Mucosa of descending colon (tissue), 3 donors: ENCODE data around the gene SLC2A3. TPM values are rescaled to one million over a fixed set of nuclear protein-coding genes. Genes with fewer than 3 reads are reported as not detected.
"Not testable (repeated sequence)": the region's sequence is repeated elsewhere in the genome, so short reads cannot be mapped to it uniquely, and the experiment has no call there.

Source experiments
- ATAC-seq: fragments of 200-7000 bp; cut with Tn5 transposase; one replicate; pipeline ENCODE4 v1.9.1; 2020; ENCODE audit warnings: mild to moderate bottlenecking, moderate library complexity
- DNase-seq, 3 donors: peaks; one replicate each; pipeline ENCODE4 v3.0.0-alpha.2; 2020
- H3K36me3 ChIP-seq: fragments of 200-600 bp; one replicate; pipeline ENCODE4 v1.8.0; 2021; ENCODE audit warnings: low read depth, mild to moderate bottlenecking
- H3K4me1 ChIP-seq: fragments of 200-600 bp; one replicate; pipeline ENCODE4 v1.8.0; 2021; ENCODE audit warnings: low read depth, mild to moderate bottlenecking
- H3K4me3 ChIP-seq: fragments of 200-600 bp; one replicate; pipeline ENCODE4 v1.8.0; 2021; ENCODE audit warnings: mild to moderate bottlenecking
- H3K9me3 ChIP-seq: fragments of 200-600 bp; one replicate; pipeline ENCODE4 v1.8.0; 2021; ENCODE audit warnings: mild to moderate bottlenecking
- intact Hi-C, 2 donors: fragments of 100-400 bp; cut with DNase I in 1 of 2; cut with micrococcal nuclease in 1 of 2; formaldehyde crosslinking; loops; one replicate each; pipeline versions ENCODE4 v1.11.0 to v1.11.1; 2022; cut with DNase I, micrococcal nuclease
- total RNA-seq, 3 donors: library from RNA; stranded (reverse); fragmentation: NEBNext Ultra II Directional in 2 of 3; extraction: Animal tissue kit (Norgen Biotek cat#: 25700) in 2 of 3; gene quantifications; one replicate each; pipeline versions ENCODE4 v1.2.1 to v1.2.4, GENCODE V29; 2021 to 2023
- TF ChIP-seq, protein P1 (sequence below): fragments of 200-600 bp; IDR thresholded peaks from one replicate; pipeline ENCODE4 v1.8.0; 2022; ENCODE audit warnings: antibody characterized with exemption, mild to moderate bottlenecking
- donor health status: DM: no; HTN: no; CAD: no; lungs with moderate emphysema.
- donor health status: DM: no; HTN: no; CAD: no.
- donor health status: DM: no; HTN: yes; CAD: no.

The SLC2A3 gene
- total RNA-seq, 3 donors from 2014 or later = 11.9 to 19.9 (median 18.0) TPM

DNA sequence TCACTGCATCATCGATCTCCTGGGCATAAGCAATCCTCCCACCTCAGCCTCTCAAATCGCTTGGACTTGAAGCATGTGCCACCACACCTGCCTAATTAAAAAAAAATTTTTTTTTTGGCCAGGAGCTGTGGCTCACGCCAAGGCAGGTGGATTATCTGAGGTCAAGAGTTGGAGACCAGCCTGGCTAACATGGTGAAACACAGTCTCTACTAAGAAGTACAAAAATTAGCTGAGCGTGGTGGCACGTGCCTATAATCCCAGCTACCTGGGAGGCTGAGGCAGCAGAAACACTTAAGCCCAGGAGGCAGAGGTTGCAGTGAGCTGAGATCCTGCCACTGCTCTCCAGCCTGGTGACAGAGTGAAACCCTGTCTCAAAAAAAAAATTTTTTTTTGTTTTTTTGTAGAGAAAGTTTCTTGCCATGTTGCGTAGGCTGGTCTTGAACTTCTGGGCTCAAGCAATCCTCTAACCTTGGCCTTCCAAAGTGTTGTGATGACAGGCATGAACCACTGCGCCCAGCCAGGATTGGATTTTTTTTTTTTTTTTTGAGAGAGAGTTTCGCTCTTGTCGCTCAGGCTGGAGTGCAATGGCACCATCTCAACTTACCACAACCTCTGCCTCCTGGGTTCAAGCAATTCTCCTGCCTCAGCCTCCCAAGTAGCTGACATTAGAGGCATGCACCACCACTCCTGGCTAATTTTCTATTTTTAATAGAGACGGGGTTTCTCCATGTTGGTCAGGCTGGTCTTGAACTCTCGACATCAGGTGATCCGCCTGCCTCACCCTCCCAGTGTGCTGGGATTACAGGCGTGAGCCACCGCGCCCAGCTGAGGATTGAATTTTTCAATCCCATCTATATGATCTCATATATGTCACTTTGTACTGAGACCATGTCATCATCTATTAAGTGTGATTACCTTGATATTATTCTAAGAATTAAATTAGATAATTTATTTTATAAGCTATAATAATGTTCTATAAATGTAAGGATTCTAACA, 12.4 kb downstream of the SLC2A3 start:
- H3K4me3 ChIP-seq = no peak overlapping the region
- intact Hi-C loops = no loop called here
- no peaks in the 10 kb centered on the region for H3K9me3 ChIP-seq
- H3K4me1 ChIP-seq = no peaks in the 10 kb centered on the region
- DNase-seq = no peak
- H3K36me3 ChIP-seq = peaks cover 5% of the 10 kb centered on the region
- TF ChIP-seq, protein P1, sequence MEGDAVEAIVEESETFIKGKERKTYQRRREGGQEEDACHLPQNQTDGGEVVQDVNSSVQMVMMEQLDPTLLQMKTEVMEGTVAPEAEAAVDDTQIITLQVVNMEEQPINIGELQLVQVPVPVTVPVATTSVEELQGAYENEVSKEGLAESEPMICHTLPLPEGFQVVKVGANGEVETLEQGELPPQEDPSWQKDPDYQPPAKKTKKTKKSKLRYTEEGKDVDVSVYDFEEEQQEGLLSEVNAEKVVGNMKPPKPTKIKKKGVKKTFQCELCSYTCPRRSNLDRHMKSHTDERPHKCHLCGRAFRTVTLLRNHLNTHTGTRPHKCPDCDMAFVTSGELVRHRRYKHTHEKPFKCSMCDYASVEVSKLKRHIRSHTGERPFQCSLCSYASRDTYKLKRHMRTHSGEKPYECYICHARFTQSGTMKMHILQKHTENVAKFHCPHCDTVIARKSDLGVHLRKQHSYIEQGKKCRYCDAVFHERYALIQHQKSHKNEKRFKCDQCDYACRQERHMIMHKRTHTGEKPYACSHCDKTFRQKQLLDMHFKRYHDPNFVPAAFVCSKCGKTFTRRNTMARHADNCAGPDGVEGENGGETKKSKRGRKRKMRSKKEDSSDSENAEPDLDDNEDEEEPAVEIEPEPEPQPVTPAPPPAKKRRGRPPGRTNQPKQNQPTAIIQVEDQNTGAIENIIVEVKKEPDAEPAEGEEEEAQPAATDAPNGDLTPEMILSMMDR = no peak
- ATAC-seq = no peak

DNA sequence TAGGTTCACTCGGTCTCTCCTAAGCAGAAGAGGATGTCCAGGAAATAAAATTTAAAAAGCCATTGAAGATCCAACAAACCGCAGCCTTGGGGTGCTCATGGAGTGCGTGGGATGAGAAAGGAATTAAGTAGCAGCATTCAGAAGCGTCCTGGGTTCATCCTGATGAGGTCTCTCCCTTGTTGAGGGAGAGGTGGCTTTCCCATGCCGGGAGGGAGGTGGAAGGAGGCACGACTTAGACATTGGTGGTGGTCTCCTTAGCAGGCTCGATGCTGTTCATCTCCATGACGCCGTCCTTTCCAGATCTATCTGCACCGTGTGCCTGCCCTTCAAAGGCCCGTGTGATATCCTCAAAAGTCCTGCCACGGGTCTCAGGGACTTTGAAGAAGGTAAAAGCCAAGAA, 14.8 kb downstream of the SLC2A3 start:
- ATAC-seq, DNase-seq, H3K36me3 ChIP-seq, H3K4me3 ChIP-seq, H3K4me1 ChIP-seq, intact Hi-C loops, H3K9me3 ChIP-seq: not testable (repeated sequence)

DNA sequence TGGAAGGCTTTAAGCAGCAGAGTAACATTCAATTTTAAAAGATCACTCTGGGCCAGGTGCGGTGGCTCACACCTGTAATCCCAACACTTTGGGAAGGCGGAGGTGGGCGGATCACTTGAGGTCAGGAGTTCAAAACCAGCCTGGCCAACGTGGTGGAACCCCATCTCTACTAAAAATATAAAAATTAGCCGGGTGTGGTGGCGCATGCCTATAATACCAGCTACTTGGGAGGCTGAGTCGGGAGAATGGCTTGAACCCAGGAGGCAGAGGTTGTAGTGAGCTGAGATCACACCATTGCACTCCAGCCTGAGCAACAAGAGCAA, 17.8 kb downstream of the SLC2A3 start:
- DNase-seq, intact Hi-C loops, H3K36me3 ChIP-seq, H3K4me3 ChIP-seq, ATAC-seq, H3K4me1 ChIP-seq, H3K9me3 ChIP-seq: not testable (repeated sequence)

DNA sequence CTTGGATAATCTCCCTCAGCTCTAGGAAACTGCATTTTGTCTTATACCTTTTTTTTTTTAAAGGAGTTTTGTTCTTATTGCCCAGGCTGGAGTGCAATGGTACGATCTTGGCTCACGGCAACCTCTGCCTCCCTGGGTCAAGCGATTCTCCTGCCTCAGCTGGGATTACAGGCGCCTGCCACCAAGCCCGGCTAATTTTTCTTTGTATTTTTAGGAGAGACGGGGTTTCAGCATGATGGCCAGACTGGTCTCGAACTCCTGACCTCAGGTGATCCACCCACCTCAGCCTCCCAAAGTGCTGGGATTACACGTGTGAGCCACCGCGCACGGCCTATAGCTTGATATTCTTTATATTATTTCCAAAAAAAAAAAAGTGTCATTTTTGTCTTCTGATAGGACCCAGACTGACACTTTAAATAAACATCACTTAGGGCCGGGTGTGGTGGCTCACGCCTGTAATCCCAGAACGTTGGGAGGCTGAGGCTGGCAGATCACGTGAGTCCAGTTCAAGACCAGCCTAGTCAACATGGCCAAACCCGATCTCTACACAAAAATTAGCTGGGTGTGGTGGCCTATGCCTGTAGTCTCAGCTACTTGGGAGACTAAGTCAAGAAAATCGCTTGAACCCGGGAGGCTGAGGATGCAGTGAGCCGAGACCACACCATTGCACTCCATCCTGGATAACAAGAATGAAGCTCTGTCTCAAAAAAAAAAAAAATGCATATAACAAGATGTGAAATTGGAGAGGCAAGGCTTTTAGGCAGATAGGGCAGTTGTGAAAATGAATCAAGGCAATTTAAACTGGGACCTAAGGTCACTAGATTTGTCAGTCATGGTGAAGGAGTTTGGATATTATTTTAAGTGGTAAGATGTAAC, 18.4 kb downstream of the SLC2A3 start:
- TF ChIP-seq, protein P1 = no peak
- Histone ChIP-seq H3K36me3 (peaks cover 4% of the 10 kb centered on the region), H3K9me3 (no peaks in the 10 kb centered on the region), H3K4me1 (no peaks in the 10 kb centered on the region), H3K4me3 (no peak overlapping the region)
- no peak for ATAC-seq
- intact Hi-C loops = no loop called here
- DNase-seq = no peak

DNA sequence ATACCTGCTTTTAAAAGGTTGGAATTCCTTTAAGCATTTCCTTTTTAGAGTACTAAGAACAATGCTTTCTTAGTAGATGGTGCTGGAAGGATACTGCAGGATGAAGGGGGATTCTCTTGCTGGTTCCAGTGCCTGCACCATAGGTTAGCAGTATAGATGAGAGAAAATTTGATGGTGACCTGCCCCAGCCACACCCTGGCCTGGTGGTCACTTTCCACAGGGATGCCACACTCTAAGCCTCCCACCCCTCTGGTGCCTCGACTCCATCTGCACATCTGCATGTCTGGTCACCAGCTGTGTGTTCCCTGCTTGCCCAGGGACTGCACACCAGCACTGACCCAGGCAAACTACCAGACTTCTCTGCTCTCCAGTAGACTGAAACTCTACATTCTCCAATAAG, 19.1 kb downstream of the SLC2A3 start:
- intact Hi-C loops = no loop called here
- TF ChIP-seq, protein P1 = no peak
- no peak for DNase-seq
- no peak for ATAC-seq
- no peaks in the 10 kb centered on the region for H3K36me3 ChIP-seq
- no peaks in the 10 kb centered on the region for H3K4me1 ChIP-seq
- H3K4me3 ChIP-seq = no peak overlapping the region
- no peaks in the 10 kb centered on the region for H3K9me3 ChIP-seq

DNA sequence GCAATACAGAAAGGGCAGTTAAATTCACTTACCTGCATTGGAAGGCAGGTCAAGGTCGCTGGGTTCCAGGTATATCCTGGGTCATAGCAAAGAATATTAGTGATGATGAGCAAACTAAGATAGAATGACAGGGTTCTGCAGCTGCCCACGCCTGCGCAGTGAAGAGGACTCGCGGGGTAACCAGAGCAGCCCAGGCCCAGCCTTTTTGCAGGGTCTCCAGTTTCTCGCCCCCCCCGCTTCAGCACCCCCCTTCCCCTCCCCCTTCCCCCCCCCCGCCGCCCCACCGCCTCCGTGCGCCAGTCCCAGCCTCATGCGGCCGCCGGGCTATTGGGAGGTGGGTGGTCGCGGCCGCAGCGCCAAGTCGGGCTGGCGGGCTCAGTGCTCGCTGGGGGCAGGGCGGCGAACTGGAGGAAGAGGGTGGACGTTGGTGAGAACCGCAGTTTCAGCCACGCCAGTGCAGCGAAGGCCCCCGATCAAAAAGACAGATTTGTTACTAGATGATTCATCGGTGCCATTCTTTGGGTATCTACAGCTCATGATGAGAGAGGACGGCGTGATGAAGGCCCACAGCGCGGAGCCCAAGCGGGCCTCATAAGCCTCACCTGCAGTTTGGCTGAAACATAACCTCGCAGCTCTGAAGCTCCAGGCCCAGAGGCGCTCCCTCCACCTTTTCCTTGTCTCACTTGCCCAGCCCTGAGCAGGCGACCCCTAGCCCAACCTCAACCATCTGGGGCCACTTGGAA, 20.2 kb downstream of the SLC2A3 start:
- ATAC-seq (no peak), DNase-seq (peak in 1 of 3 donors; percentile 52)
- intact Hi-C loops = no loop called here
- TF ChIP-seq, protein P1 = no peak
- Histone ChIP-seq H3K36me3 (no peaks in the 10 kb centered on the region), H3K9me3 (no peaks in the 10 kb centered on the region), H3K4me3 (no peak overlapping the region), H3K4me1 (no peaks in the 10 kb centered on the region)

DNA sequence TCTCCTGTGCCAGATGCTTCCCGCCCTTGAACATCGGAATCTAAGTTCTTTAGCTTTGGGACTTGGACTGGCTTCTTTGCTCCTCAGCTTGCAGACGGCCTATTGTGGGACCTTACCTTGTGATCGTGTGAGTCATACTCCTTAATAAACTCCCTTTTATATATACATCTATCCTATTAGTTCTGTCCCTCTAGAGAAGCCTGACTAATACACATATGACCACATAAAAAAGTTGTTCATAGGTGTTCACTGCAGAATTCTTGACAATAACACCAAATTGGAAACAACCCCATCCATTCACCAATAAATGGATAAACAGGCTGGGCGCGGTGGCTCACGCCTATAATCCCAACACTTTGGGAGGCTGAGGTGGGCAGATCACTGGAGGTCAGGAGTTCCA, 25.9 kb downstream of the SLC2A3 start:
- intact Hi-C loops, H3K4me3 ChIP-seq, ATAC-seq, H3K4me1 ChIP-seq, H3K36me3 ChIP-seq, H3K9me3 ChIP-seq, DNase-seq: not testable (repeated sequence)
